H1 (cell line): ENCODE measurements around the gene H1-8.

Experiments used
- ATF2 ChIP-seq: IDR thresholded peaks from 2 replicates; pipeline ENCODE4 v1.6.1; 2012; ENCODE audit warnings: low read length, inconsistent platforms
- CEBPB ChIP-seq: IDR thresholded peaks from 2 replicates; pipeline ENCODE4 v1.6.1; 2012; ENCODE audit warnings: low read depth, low read length
- CHD2 ChIP-seq: IDR thresholded peaks from 2 replicates; pipeline ENCODE4 v1.6.1; 2012; ENCODE audit warnings: low read length, improper control_type of control experiment
- CTCF ChIP-seq, 3 experiments: IDR thresholded peaks; 1 replicate in 2 of 3; 2 replicates in 1 of 3; pipeline versions ENCODE4 v1.5.1 to v1.6.1; 2011; ENCODE audit warnings: low read length in 3 of 3, mild to moderate bottlenecking in 3 of 3, inconsistent platforms in 2 of 3, low read depth in 1 of 3, moderate library complexity in 1 of 3; ENCODE audit not compliant: insufficient read depth in 1 of 3; ENCODE audit errors: control extremely low read depth in 1 of 3
- EP300 ChIP-seq, 2 experiments: IDR thresholded peaks; 1 replicate in 1 of 2; 2 replicates in 1 of 2; pipeline ENCODE4 v1.6.1; 2011 to 2012; ENCODE audit warnings: low read depth in 2 of 2, low read length in 2 of 2, mild to moderate bottlenecking in 2 of 2, borderline replicate concordance in 1 of 2, inconsistent platforms in 1 of 2, moderate library complexity in 1 of 2
- JUN ChIP-seq: IDR thresholded peaks from 2 replicates; pipeline ENCODE4 v1.6.1; 2011; ENCODE audit warnings: low read depth, mild to moderate bottlenecking, improper control_type of control experiment, low read length
- NANOG ChIP-seq: IDR thresholded peaks from 2 replicates; pipeline ENCODE4 v1.6.1; 2011; ENCODE audit warnings: low read length, low read depth, mild to moderate bottlenecking, inconsistent platforms; ENCODE audit not compliant: insufficient read depth, poor library complexity, severe bottlenecking
- POLR2A ChIP-seq, 2 experiments: IDR thresholded peaks; 1 replicate in 1 of 2; 2 replicates in 1 of 2; pipeline ENCODE4 v1.6.1; 2011; ENCODE audit warnings: low read depth in 2 of 2, low read length in 2 of 2, mild to moderate bottlenecking in 2 of 2; ENCODE audit errors: control extremely low read depth in 1 of 2
- POLR2AphosphoS5 ChIP-seq: IDR thresholded peaks from 2 replicates; pipeline ENCODE4 v1.6.1; 2011; ENCODE audit warnings: low read depth, low read length
- RAD21 ChIP-seq, 2 experiments: IDR thresholded peaks in 1 of 2; conservative IDR thresholded peaks in 1 of 2; 2 replicates each; pipeline ENCODE4 v1.6.1; 2011; ENCODE audit warnings: low read depth in 2 of 2, low read length in 2 of 2, improper control_type of control experiment in 1 of 2, inconsistent platforms in 1 of 2, mild to moderate bottlenecking in 1 of 2, moderate library complexity in 1 of 2
- RXRA ChIP-seq: IDR thresholded peaks from 2 replicates; pipeline ENCODE4 v1.6.1; 2011; ENCODE audit warnings: low read depth, mild to moderate bottlenecking, low read length, moderate library complexity; ENCODE audit not compliant: insufficient read depth
- SIN3A ChIP-seq, 2 experiments: IDR thresholded peaks in 1 of 2; conservative IDR thresholded peaks in 1 of 2; 2 replicates each; pipeline ENCODE4 v1.6.1; 2011 to 2012; ENCODE audit warnings: low read length in 2 of 2, improper control_type of control experiment in 1 of 2, low read depth in 1 of 2, mild to moderate bottlenecking in 1 of 2
- TCF12 ChIP-seq: IDR thresholded peaks from 2 replicates; pipeline ENCODE4 v1.6.1; 2011; ENCODE audit warnings: low read depth, mild to moderate bottlenecking, low read length

- TF ChIP-seq JUN (no peak), CTCF (IDR thresholded peaks at IDR 0.05; ENCODE audit: control extremely low read depth in 1 of 3, insufficient read depth in 1 of 3, low read depth in 1 of 3, low read length in 3 of 3) (peak in 1 of 3 experiments; percentile 32; a peak in 1 of 4 replicates), RXRA (no peak), SIN3A (conservative IDR thresholded peaks at IDR 0.05 in 1 of 2, IDR thresholded peaks at IDR 0.05 in 1 of 2; ENCODE audit: low read depth in 1 of 2, low read length in 2 of 2) (no peak), ATF2 (no peak), POLR2AphosphoS5 (no peak), POLR2A (IDR thresholded peaks at IDR 0.05; ENCODE audit: control extremely low read depth in 1 of 2, low read depth in 2 of 2, low read length in 2 of 2) (no peak), RAD21 (IDR thresholded peaks at IDR 0.05 in 1 of 2, conservative IDR thresholded peaks at IDR 0.05 in 1 of 2; ENCODE audit: low read depth in 2 of 2, low read length in 2 of 2) (peak in 1 of 2 experiments; percentile 18; a peak in 1 of 4 replicates), CEBPB (no peak), NANOG (no peak), TCF12 (no peak), CHD2 (no peak), EP300 (IDR thresholded peaks at IDR 0.05; ENCODE audit: borderline replicate concordance in 1 of 2, low read depth in 2 of 2, low read length in 2 of 2) (no peak)
Observed at GRCh38 chr3:129593230-129593594, 50.2 kb downstream of the H1-8 start.
